Neuronal stem cell (in vitro differentiated cells): ENCODE results near the gene F12.

Experiments used
- DNase-seq: peaks from one replicate; pipeline ENCODE4 v3.0.0-alpha.2; 2013; ENCODE audit warnings: low spot score
- H2AFZ ChIP-seq: one replicate; pipeline ENCODE4 v1.6.1; 2013; ENCODE audit warnings: mild to moderate bottlenecking, low read length, inconsistent platforms
- H2AK5ac ChIP-seq: 2 replicates; pipeline ENCODE4 v1.6.1; 2013; ENCODE audit warnings: low read depth, mild to moderate bottlenecking, inconsistent platforms, low read length, moderate library complexity, mixed read lengths
- H2BK120ac ChIP-seq: 2 replicates; pipeline ENCODE4 v1.6.1; 2013; ENCODE audit warnings: low read depth, mild to moderate bottlenecking, inconsistent platforms, low read length, moderate library complexity, mixed read lengths
- H2BK12ac ChIP-seq: one replicate; pipeline ENCODE4 v1.6.1; 2013; ENCODE audit warnings: low read length, inconsistent platforms
- H2BK15ac ChIP-seq: 2 replicates; pipeline ENCODE4 v1.6.1; 2013; ENCODE audit warnings: mild to moderate bottlenecking, low read length, inconsistent platforms, mixed read lengths
- H2BK5ac ChIP-seq: one replicate; pipeline ENCODE4 v1.6.1; 2013; ENCODE audit warnings: inconsistent platforms, mild to moderate bottlenecking, low read length, moderate library complexity
- H3K14ac ChIP-seq: one replicate; pipeline ENCODE4 v1.6.1; 2013; ENCODE audit warnings: low read length, inconsistent platforms
- H3K18ac ChIP-seq: 2 replicates; pipeline ENCODE4 v1.6.1; 2013; ENCODE audit warnings: low read length, inconsistent platforms
- H3K23ac ChIP-seq: 2 replicates; pipeline ENCODE4 v1.6.1; 2013; ENCODE audit warnings: low read depth, mild to moderate bottlenecking, mixed read lengths, low read length, inconsistent platforms; ENCODE audit not compliant: poor library complexity
- H3K27ac ChIP-seq: replicated peaks from 3 replicates; pipeline ENCODE4 v1.5.1; 2013; ENCODE audit warnings: low read length, inconsistent platforms
- H3K27me3 ChIP-seq, 3 experiments: 2 replicates each; pipeline ENCODE4 v1.6.1; 2013; ENCODE audit warnings: low read length in 3 of 3, mild to moderate bottlenecking in 2 of 3, inconsistent platforms in 1 of 3, low read depth in 1 of 3, mixed read lengths in 1 of 3, moderate library complexity in 1 of 3; ENCODE audit not compliant: control insufficient read depth in 3 of 3, insufficient read depth in 3 of 3
- H3K36me3 ChIP-seq, 2 donors: replicated peaks in 1 of 2; 2 replicates each; pipeline ENCODE4 v1.6.1; 2013; ENCODE audit warnings: low read length in 2 of 2; ENCODE audit not compliant: control insufficient read depth in 2 of 2, insufficient read depth in 2 of 2
- H3K4ac ChIP-seq: 2 replicates; pipeline ENCODE4 v1.6.1; 2013; ENCODE audit warnings: inconsistent platforms, mild to moderate bottlenecking, low read length, moderate library complexity
- H3K4me1 ChIP-seq, 2 donors: 1 replicate in 1 of 2; 2 replicates in 1 of 2; pipeline ENCODE4 v1.6.1; 2013; ENCODE audit warnings: low read length in 2 of 2, low read depth in 1 of 2; ENCODE audit not compliant: control insufficient read depth in 2 of 2, insufficient read depth in 1 of 2
- H3K4me2 ChIP-seq: one replicate; pipeline ENCODE4 v1.6.1; 2013; ENCODE audit warnings: mild to moderate bottlenecking, low read length, inconsistent platforms; ENCODE audit not compliant: insufficient read depth, poor library complexity, severe bottlenecking
- H3K4me3 ChIP-seq, 2 donors: 2 replicates each; pipeline ENCODE4 v1.5.1; 2013; ENCODE audit warnings: low read length in 2 of 2, mild to moderate bottlenecking in 2 of 2, inconsistent platforms in 1 of 2, moderate library complexity in 1 of 2
- H3K79me1 ChIP-seq: one replicate; pipeline ENCODE4 v1.6.1; 2013; ENCODE audit warnings: low read depth, mild to moderate bottlenecking, inconsistent platforms, low read length, moderate library complexity
- H3K9ac ChIP-seq: one replicate; pipeline ENCODE4 v1.6.1; 2013; ENCODE audit warnings: mild to moderate bottlenecking, low read depth, low read length, inconsistent platforms; ENCODE audit not compliant: poor library complexity
- H3K9me3 ChIP-seq, 2 donors: replicated peaks in 1 of 2; 2 replicates each; pipeline versions ENCODE3 to v1.6.1; 2013; ENCODE audit warnings: low read length in 2 of 2, mild to moderate bottlenecking in 2 of 2, inconsistent platforms in 1 of 2, low read depth in 1 of 2, mixed read lengths in 1 of 2, moderate library complexity in 1 of 2; ENCODE audit not compliant: control insufficient read depth in 2 of 2, insufficient read depth in 1 of 2
- H4K8ac ChIP-seq: one replicate; pipeline ENCODE4 v1.6.1; 2013; ENCODE audit warnings: low read depth, mild to moderate bottlenecking, inconsistent platforms, low read length, moderate library complexity
- H4K91ac ChIP-seq: one replicate; pipeline ENCODE4 v1.6.1; 2013; ENCODE audit warnings: low read length, low read depth, mild to moderate bottlenecking, inconsistent platforms; ENCODE audit not compliant: poor library complexity
- WGBS, 2 donors: extraction: QIAGEN DNeasy Blood & Tissue Kit; methylation state at CpG; one replicate each; pipeline ENCODE4 v1.1.7; 2013; ENCODE audit warnings: missing lambda C conversion rate in 2 of 2, mixed read lengths in 1 of 2; ENCODE audit not compliant: insufficient read length in 2 of 2, insufficient replicate concordance in 1 of 2; ENCODE audit errors: extremely low coverage in 2 of 2; 5-methylcytosine and 5-hydroxymethylcytosine counted together

F12 gene

GRCh38 chr5:177452688-177453638 lies 43.6 kb upstream of the F12 start:
- no peak overlapping the region for H3K27ac ChIP-seq

GRCh38 chr5:177450667-177451424 lies 41.5 kb upstream of the F12 start:
- Histone ChIP-seq H3K27ac (no peak overlapping the region), H3K14ac (no peak overlapping the region), H4K91ac (no peak overlapping the region), H3K4me3 (no peak overlapping the region), H2BK5ac (no peak overlapping the region), H3K18ac (no peak overlapping the region), H2AK5ac (no peak overlapping the region), H3K9ac (no peak overlapping the region), H2BK12ac (no peak overlapping the region), H2BK15ac (no peak overlapping the region), H3K79me1 (peaks cover 7% of the 10 kb centered on the region), H2AFZ (no peak overlapping the region), H3K4me2 (no peak overlapping the region), H3K36me3 (peaks cover 0 to 35% of the 10 kb centered on the region in 2 donors), H3K9me3 (no peaks in the 10 kb centered on the region), H3K27me3 (peaks cover 0 to 2% (median 0%) of the 10 kb centered on the region in 3 experiments), H2BK120ac (no peak overlapping the region), H3K4me1 (peaks cover 24 to 26% of the 10 kb centered on the region in 2 donors), H4K8ac (no peak overlapping the region), H3K23ac (no peak overlapping the region), H3K4ac (no peak overlapping the region)
- no peak for DNase-seq
- WGBS, 2 donors, result no CpG with 5 or more reads among the region's 10 CpGs

More at GRCh38 chr5:177452688-177453638, 43.6 kb upstream of the F12 start:
- Histone ChIP-seq H3K4me2 (no peak overlapping the region), H4K8ac (no peak overlapping the region), H3K14ac (no peak overlapping the region), H3K4me1 (peaks cover 25 to 29% of the 10 kb centered on the region in 2 donors), H3K23ac (peak overlapping the region; percentile 38), H2BK5ac (no peak overlapping the region), H3K27me3 (peaks cover 0 to 2% (median 0%) of the 10 kb centered on the region in 3 experiments), H2BK120ac (no peak overlapping the region), H2BK15ac (no peak overlapping the region), H3K36me3 (peaks cover 11 to 53% of the 10 kb centered on the region in 2 donors), H3K4me3 (no peak overlapping the region), H4K91ac (no peak overlapping the region), H2AFZ (no peak overlapping the region), H2BK12ac (peak overlapping the region; percentile 43), H3K9me3 (no peaks in the 10 kb centered on the region), H3K18ac (peak overlapping the region; percentile 2), H3K4ac (no peak overlapping the region), H2AK5ac (peak overlapping the region; percentile 89), H3K79me1 (peaks cover 9% of the 10 kb centered on the region), H3K9ac (peak overlapping the region; percentile 63)
- WGBS, 2 donors, result no CpG with 5 or more reads among the region's 17 CpGs
- no peak for DNase-seq

GRCh38 chr5:177449140-177450061 lies 40.0 kb upstream of the F12 start:
- H3K18ac ChIP-seq, result peak overlapping the region; percentile 74
- H3K27ac ChIP-seq, result no peak overlapping the region
- H3K9me3 ChIP-seq, result no peaks in the 10 kb centered on the region
- no peak overlapping the region for H2AFZ ChIP-seq
- H3K4ac ChIP-seq, result no peak overlapping the region
- peaks cover 29 to 30% of the 10 kb centered on the region in 2 donors for H3K4me1 ChIP-seq
- H3K79me1 ChIP-seq, result peaks cover 3% of the 10 kb centered on the region
- no peak overlapping the region for H2BK120ac ChIP-seq
- H3K4me2 ChIP-seq, result no peak overlapping the region
- H3K9ac ChIP-seq, result no peak overlapping the region
- H3K36me3 ChIP-seq, result peaks cover 0 to 25% of the 10 kb centered on the region in 2 donors
- no peak overlapping the region for H4K91ac ChIP-seq
- H3K27me3 ChIP-seq, result peaks cover 0 to 2% (median 0%) of the 10 kb centered on the region in 3 experiments
- H3K4me3 ChIP-seq, result no peak overlapping the region
- H2AK5ac ChIP-seq, result peak overlapping the region; percentile 95
- H2BK15ac ChIP-seq, result no peak overlapping the region
- H3K14ac ChIP-seq, result no peak overlapping the region
- H3K23ac ChIP-seq, result peak overlapping the region; percentile 52
- WGBS, 2 donors, result no CpG with 5 or more reads among the region's 18 CpGs
- no peak overlapping the region for H2BK5ac ChIP-seq
- no peak overlapping the region for H4K8ac ChIP-seq
- DNase-seq, result no peak
- no peak overlapping the region for H2BK12ac ChIP-seq
